LNCaP clone FGC (cell line): Measurements from ENCODE around the gene PYROXD2.

ENCODE experiments used
- DNase-seq: peaks from one replicate; pipeline ENCODE4 v3.0.0-alpha.2; 2011; ENCODE audit warnings: low read depth
- H3K4me3 ChIP-seq: 2 replicates; pipeline ENCODE4 v1.5.1; 2011; ENCODE audit warnings: mild to moderate bottlenecking, low read depth, low read length, control low read depth
- CTCF ChIP-seq: IDR thresholded peaks from 2 replicates; pipeline ENCODE4 v1.5.1; 2012; ENCODE audit warnings: mild to moderate bottlenecking; ENCODE audit not compliant: control insufficient read depth, insufficient read depth; ENCODE audit errors: extremely low read depth

PYROXD2 gene

GRCh38 chr10:98340261-98340939 lies 74.6 kb downstream of the PYROXD2 start:
- no peak for DNase-seq
- TF ChIP-seq CTCF: no peak
- H3K4me3 ChIP-seq: no peak overlapping the region

- no peak overlapping the region for H3K4me3 ChIP-seq
- no peak for DNase-seq
- no peak for TF ChIP-seq CTCF
These were observed 75.2 kb downstream of the PYROXD2 start for GRCh38 chr10:98339799-98340198.

DNA sequence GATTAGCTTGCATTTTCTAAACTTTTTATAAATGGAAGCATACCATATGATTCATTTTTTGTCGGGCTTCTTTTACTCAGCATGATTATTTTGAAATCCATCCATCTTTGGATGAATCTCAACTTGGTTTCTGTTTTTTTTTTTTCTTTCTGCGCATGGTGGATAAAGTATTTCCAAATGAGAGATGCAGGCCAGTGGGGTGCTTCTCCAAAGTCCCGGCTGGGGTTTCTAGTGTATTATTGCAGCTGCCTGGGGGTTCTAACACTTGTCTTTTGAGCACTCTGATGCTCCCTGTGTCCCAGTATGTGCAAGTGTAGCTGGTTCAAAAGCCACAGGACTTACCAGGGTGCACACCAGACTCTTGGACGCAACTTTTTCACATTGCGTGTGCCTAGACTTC lies 76.1 kb downstream of the PYROXD2 start:
- TF ChIP-seq CTCF: no peak
- H3K4me3 ChIP-seq: no peak overlapping the region
- no peak for DNase-seq

GRCh38 chr10:98338318-98338717 lies 76.7 kb downstream of the PYROXD2 start:
- no peak overlapping the region for H3K4me3 ChIP-seq
- no peak for TF ChIP-seq CTCF
- no peak for DNase-seq

GRCh38 chr10:98337484-98337883 lies 77.5 kb downstream of the PYROXD2 start:
- no peak overlapping the region for H3K4me3 ChIP-seq
- TF ChIP-seq CTCF: no peak
- no peak for DNase-seq
